NT2/D1 (cell line): ENCODE measurements around the gene LTC4S.

Experiments used
- DNase-seq: peaks from one replicate; pipeline ENCODE4 v3.0.0-alpha.2; 2011; ENCODE audit warnings: low read depth, low spot score
- H3K27me3 ChIP-seq: 2 replicates; pipeline ENCODE4 v1.6.0; 2011; ENCODE audit warnings: mild to moderate bottlenecking; ENCODE audit not compliant: insufficient read length, insufficient read depth
- H3K36me3 ChIP-seq: 2 replicates; pipeline ENCODE4 v1.6.1; 2011; ENCODE audit warnings: mild to moderate bottlenecking, low read length, mixed read lengths; ENCODE audit not compliant: insufficient read depth, insufficient read length
- H3K4me1 ChIP-seq: 2 replicates; pipeline ENCODE4 v1.5.1; 2011; ENCODE audit not compliant: insufficient read depth, insufficient read length
- H3K4me3 ChIP-seq: 2 replicates; pipeline ENCODE4 v1.5.1; 2011; ENCODE audit warnings: low read depth; ENCODE audit not compliant: insufficient read length
- H3K9ac ChIP-seq: 2 replicates; pipeline ENCODE4 v1.6.0; 2011; ENCODE audit warnings: low read depth; ENCODE audit not compliant: insufficient read length
- H3K9me3 ChIP-seq: 2 replicates; pipeline ENCODE4 v1.5.1; 2011; ENCODE audit warnings: mild to moderate bottlenecking, low read length; ENCODE audit not compliant: insufficient read depth
- SUZ12 ChIP-seq: IDR thresholded peaks from 2 replicates; pipeline ENCODE4 v1.6.1; 2011; ENCODE audit not compliant: insufficient read length, insufficient read depth; ENCODE audit errors: extremely low read depth
- YY1 ChIP-seq: IDR thresholded peaks from 2 replicates; pipeline ENCODE4 v1.6.1; 2011; ENCODE audit not compliant: insufficient read length, insufficient read depth
- ZNF274 ChIP-seq: IDR thresholded peaks from 2 replicates; pipeline ENCODE4 v1.6.1; 2011; ENCODE audit warnings: mild to moderate bottlenecking, low read depth, low read length

Gene LTC4S

GRCh38 chr5:179791881-179792611 is 1.7 kb upstream of the LTC4S start:
- Histone ChIP-seq H3K4me3 (no peak overlapping the region), H3K4me1 (peaks cover 11% of the 10 kb centered on the region), H3K36me3 (peaks cover 5% of the 10 kb centered on the region), H3K9me3 (no peaks in the 10 kb centered on the region), H3K27me3 (no peaks in the 10 kb centered on the region), H3K9ac (no peak overlapping the region)
- DNase-seq: no peak
- TF ChIP-seq SUZ12 (no peak), YY1 (no peak), ZNF274 (no peak)

- H3K27me3 ChIP-seq: no peaks in the 10 kb centered on the region
- no peak overlapping the region for H3K4me3 ChIP-seq
- no peak overlapping the region for H3K9ac ChIP-seq
- DNase-seq: no peak
- H3K9me3 ChIP-seq: no peaks in the 10 kb centered on the region
- H3K36me3 ChIP-seq: peaks cover 12% of the 10 kb centered on the region
- TF ChIP-seq ZNF274 (no peak), YY1 (no peak), SUZ12 (no peak)
- peaks cover 11% of the 10 kb centered on the region for H3K4me1 ChIP-seq
Observed at GRCh38 chr5:179792612-179793467, 946 bp upstream of the LTC4S start.

- TF ChIP-seq YY1: no peak
- TF ChIP-seq SUZ12: no peak
- TF ChIP-seq ZNF274: no peak
- Histone ChIP-seq H3K27me3 (no peaks in the 10 kb centered on the region), H3K4me3 (no peak overlapping the region), H3K9ac (no peak overlapping the region), H3K36me3 (peaks cover 26% of the 10 kb centered on the region), H3K9me3 (no peaks in the 10 kb centered on the region), H3K4me1 (peaks cover 11% of the 10 kb centered on the region)
- DNase-seq: no peak
Observed at GRCh38 chr5:179794171-179794570, 385 bp downstream of the LTC4S start.

- no peak for DNase-seq
- H3K27me3 ChIP-seq: no peaks in the 10 kb centered on the region
- no peak overlapping the region for H3K4me3 ChIP-seq
- H3K36me3 ChIP-seq: peaks cover 30% of the 10 kb centered on the region
- H3K9me3 ChIP-seq: no peaks in the 10 kb centered on the region
- H3K4me1 ChIP-seq: peaks cover 11% of the 10 kb centered on the region
- no peak for TF ChIP-seq YY1
- TF ChIP-seq ZNF274: no peak
- H3K9ac ChIP-seq: peak overlapping the region; percentile 81
Observed at GRCh38 chr5:179794575-179794974, 789 bp downstream of the LTC4S start.

GRCh38 chr5:179795049-179795862 is 1.5 kb downstream of the LTC4S start:
- Histone ChIP-seq H3K27me3 (no peaks in the 10 kb centered on the region), H3K9ac (peak overlapping the region; percentile 81), H3K36me3 (peaks cover 37% of the 10 kb centered on the region), H3K9me3 (no peaks in the 10 kb centered on the region), H3K4me1 (peaks cover 13% of the 10 kb centered on the region), H3K4me3 (peak overlapping the region; percentile 60)
- no peak for DNase-seq
- TF ChIP-seq ZNF274 (no peak), YY1 (no peak), SUZ12 (no peak)

- H3K4me3 ChIP-seq: peak overlapping the region; percentile 60
- no peak for DNase-seq
- peaks cover 13% of the 10 kb centered on the region for H3K4me1 ChIP-seq
- H3K27me3 ChIP-seq: no peaks in the 10 kb centered on the region
- no peaks in the 10 kb centered on the region for H3K9me3 ChIP-seq
- H3K36me3 ChIP-seq: peaks cover 44% of the 10 kb centered on the region
- TF ChIP-seq SUZ12: no peak
- TF ChIP-seq YY1: no peak
- no peak for TF ChIP-seq ZNF274
- peak overlapping the region; percentile 81 for H3K9ac ChIP-seq
Observed at GRCh38 chr5:179795863-179796833, 2.4 kb downstream of the LTC4S start.
